GM19351 (cell line): ENCODE results near the gene PLET1.

Experiments
- ATAC-seq: cut with Tn5 transposase; IDR thresholded peaks from one replicate; pipeline ENCODE4 v1.9.1; 2021; ENCODE audit warnings: mild to moderate bottlenecking, moderate library complexity; ENCODE audit not compliant: unreplicated experiment

The PLET1 gene

DNA sequence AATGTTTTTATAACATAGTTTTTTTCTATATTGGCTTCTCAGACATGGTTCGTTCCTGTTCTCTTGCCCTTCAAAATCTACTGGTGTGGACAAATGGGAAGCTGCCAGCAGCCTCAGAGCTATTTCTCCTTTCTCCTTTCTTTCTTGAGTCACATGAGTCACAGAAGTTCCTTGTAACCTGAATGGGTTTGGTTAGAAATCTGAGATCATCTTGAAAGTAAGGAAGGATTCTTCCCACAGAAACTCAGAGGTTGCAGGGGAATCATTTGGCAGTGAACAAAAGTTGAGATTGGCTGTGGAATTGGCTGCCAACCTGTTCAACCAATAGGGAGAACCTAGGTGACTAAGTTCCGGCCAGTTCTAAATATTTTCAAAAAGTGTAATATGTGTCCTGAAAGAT is 12.5 kb downstream of the PLET1 start:
- ATAC-seq: no peak

DNA sequence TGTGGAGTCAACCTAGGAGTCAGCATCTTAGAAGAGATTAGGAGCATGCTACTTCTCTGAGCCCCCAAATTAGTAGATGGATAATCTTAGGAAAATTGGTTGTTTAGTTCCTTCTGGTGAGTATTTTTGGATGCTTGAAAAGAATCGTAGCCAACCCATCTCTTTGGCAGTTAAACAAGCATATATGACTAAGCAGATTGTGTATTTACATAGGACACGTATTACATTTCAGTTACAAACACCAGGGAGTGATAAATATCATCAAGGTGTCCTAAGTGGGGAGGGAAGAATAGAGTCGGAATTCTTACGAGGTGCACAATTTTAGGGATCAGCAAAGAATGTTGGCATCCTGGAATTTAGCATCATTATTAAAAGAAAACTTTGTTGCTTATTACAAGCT is 13.5 kb downstream of the PLET1 start:
- no peak for ATAC-seq

DNA sequence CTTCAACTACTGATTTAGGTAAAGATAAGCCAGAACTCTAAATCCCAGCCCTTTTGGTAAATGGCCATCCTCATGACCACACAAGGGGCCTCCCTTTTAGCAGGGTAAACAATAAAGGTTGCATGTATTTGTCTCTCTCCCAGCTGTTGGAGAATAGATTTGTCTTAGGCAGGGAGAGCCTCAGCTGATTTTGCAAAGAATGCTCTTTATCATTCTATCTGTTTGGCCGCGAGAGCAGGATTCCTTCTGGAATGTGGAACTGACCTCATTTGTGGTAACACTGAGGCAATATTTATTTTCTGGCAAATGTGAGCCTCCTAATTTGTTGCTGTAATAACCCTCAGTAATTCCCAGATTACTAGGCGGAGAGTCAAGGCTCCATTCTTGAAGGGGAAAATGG is 19.2 kb downstream of the PLET1 start:
- ATAC-seq: no peak

DNA sequence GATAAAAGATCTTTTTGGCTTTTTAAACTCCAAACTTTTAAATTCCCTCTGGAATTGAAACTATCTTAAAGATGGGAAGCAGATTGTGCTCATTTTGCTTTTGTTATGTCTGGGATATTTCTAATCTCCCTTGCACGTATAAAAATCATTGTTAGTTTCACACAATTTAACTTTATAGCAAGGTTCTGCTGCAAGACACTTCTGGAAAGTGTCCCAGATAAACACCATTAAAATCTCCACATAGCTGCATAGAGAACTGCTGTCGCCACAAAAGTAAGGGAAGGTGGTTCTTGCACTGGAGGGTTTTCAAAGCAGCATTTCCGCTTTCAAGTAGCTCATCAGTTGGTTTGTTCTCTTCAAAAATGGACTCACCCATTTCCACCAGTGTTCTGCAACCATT is 22.6 kb downstream of the PLET1 start:
- no peak for ATAC-seq

GRCh38 chr11:112237451-112237850 is 23.2 kb downstream of the PLET1 start:
- no peak for ATAC-seq

DNA sequence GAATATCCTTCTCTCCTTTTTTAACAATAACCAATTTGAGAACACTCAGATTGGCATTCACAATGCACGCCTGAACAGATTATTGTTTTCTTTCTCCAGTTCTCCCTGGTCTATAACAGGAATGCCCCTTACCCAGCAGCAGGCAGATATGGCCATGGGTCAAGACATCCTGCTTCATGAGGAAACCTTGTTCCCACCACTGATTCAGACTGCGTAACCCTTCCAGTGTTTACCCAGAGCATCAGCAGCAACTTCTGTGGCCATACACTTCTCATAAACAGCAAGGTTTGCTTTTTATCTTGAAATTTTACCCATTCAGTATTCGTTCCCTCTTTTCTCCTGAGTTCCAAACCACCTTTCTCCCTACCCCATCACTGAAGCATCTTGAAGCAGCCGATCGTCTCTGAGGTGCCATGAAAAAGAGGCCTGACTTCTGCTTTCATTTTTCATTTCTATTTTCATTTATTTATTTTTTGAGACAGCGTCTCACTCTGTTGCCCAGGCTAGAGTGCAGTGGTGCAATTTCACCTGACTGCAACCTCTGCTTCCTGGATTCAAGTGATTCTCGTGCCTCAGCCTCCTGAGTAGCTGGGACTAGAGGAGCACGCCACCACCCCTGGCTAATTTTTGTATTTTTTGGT is 24.8 kb downstream of the PLET1 start:
- no peak for ATAC-seq

DNA sequence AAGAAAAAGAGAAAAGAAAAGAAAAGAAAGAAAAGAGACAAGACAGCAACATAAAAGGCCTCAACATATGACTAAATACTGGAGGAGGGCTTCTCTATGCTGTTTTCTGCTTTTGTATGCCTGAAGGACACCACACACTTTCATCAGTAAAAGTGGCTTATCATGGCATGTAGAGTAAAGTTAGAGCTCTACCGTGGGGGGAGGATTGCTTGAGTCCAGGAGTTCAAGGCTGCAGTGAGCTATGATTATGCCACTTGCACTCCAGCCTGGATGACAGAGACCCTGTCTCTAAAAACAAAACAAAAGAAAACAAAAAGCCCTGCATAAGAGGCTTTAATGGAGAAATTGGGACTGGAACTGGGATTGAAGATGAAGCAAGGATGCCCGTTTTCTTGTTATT is 28.7 kb downstream of the PLET1 start:
- ATAC-seq: no peak

DNA sequence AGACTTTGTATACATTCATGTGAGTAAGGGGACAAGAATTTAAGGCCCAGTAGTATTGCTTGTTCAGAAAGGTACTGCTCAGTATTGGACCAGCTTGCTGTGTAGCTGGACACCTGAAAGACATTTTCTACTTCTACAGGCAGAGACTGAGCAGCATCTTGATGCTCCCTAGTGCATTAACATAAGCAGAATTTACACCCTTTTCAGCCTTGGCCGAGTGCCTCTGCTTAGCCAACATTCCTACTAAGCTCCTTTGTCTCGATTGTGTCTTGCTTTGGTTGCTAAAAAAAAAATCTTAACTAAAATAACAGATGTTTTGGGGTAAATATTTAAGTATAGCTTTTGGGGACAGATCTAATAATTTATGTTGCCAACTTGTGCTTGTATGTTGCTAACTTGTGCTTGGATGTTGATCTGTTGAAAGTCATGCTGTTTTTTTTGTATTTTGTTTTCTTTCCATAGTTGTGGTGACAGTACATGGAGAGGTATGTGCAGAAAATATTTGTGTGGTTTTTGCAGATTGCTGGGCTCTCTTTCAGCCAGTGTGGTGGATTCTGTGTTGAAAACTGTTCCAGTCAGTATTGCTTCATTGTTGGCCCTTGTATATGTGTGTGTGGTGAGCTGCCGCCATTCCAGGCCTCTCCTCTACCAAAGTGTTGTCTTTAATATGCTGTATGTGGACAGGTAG is 30.8 kb downstream of the PLET1 start:
- ATAC-seq: no peak

- no peak for ATAC-seq
Observed at GRCh38 chr11:112229159-112229558, 31.5 kb downstream of the PLET1 start.

- no peak for ATAC-seq
Observed at GRCh38 chr11:112228706-112229105, 32.0 kb downstream of the PLET1 start.

- no peak for ATAC-seq
Observed at GRCh38 chr11:112227471-112227870, 33.2 kb downstream of the PLET1 start.

DNA sequence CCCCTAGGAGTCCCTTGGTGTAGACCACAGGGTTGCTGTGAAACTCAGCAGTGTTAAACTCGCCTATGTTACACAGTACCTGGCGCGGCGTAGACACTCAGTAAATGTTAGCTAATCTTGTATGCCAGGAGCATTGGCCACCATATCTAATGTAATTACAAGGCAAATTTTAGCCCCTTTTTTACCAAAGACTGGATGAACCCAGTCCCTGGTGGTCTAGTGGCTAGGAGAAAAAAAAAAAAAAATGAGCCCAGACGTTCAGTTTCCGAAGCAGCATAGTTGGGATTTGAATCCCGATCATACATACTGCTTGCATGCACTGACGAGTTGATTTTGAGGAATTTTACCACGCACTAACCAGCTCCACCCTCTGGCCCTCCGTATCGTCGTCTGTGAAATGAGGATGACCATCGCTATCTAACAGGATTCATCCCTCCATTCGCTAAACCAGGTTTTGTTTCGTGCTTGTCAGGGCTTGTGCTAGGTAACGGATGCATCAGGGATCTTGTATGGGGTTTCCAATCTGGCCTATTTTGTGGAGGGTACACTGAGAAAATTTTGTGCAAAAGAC is 33.7 kb downstream of the PLET1 start:
- ATAC-seq: peak; percentile 57

DNA sequence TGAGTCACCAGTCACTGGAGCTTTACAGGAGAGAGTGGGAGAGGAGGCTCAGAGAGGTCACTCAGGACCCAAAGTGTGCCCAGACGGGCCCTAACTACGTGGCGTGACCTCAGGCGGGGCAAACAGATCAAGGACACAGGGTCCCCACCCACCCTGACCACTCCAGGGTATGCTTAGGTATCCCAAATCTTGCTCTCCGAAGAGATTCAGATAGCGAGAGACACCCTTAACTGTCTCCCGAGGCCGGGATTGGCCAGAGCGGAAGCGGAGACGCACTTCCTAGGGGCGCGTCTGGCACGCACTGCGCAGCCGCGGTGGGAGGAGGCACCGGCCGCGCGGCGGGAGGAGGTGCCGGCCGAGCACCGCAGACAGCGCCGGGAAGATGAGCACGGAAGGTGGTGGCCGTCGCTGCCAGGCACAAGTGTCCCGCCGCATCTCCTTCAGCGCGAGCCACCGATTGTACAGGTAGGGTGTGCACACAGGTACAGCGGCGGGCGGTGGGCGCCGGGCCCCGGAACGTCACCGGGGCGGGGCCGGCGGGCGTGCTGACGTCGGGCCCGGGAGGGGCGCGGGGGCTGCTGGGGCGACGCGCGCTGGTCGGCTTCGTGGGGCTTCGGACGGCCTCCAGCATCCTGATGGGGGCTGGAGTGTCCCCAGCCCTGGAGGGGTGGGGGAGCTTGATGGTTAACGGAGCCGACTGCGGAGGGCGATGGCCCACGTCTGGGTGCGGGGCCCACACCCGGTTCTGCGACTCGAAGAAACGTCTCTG is 34.4 kb downstream of the PLET1 start, which contains the start of gene PTS:
Gene PTS, plus strand, starts transcription at position 367 of the 769 bp plus-strand sequence. Its CDS starts 16 bp downstream, at position 383.
- ATAC-seq: peak; percentile 89

DNA sequence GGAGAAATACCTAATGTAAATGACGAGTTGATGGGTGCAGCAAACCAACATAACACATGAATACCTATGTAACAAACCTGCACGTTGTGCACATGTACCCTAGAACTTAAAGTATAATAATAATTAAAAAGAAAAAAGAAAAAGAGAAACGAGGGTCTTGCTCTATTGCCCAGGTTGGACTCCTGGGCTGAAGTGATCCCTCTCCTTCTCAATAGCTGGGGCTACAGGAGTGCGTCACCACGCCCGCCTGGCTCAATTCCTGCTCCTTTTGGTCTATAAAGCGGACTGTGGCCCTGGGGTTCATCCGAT is 35.0 kb downstream of the PLET1 start:
- no peak for ATAC-seq

DNA sequence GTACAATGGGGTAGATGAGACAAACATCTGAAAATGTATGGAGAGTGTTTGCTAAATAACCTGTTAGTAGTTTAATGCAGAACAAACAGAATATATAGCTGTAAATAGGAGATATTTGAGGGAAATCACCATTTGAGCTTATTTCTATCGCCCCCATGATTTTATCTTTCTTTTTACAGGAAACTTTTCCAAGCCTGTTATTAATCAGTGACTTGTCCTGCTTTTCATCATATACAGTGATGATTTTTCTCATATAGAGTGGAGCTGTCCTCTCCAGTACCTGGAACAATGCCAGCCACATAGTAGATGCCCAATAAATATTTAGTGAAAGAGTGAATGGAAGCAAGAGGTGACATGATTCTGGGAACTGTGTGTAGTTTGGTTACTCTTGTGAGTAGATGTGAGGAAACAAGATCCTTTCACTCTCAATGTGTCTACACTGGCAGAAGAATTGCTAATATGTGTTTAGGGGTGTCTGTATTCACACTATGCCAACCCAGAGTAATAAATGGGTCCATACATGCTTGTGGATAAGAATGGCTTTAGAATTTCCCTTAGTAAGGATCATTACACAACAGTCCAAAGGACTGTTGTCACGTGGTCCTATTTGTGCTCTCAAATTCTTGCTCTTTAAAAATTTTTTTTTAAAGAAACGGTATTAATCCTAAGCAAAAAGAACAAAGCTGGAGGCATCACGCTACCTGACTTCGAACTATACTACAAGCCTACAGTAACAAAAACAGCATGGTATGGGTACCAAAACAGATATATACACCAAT is 36.7 kb downstream of the PLET1 start:
- no peak for ATAC-seq

- ATAC-seq: no peak
Observed at GRCh38 chr11:112223121-112223520, 37.5 kb downstream of the PLET1 start.

GRCh38 chr11:112222303-112222702 is 38.4 kb downstream of the PLET1 start:
- ATAC-seq: no peak

GRCh38 chr11:112221274-112221835 is 39.3 kb downstream of the PLET1 start:
- no peak for ATAC-seq

DNA sequence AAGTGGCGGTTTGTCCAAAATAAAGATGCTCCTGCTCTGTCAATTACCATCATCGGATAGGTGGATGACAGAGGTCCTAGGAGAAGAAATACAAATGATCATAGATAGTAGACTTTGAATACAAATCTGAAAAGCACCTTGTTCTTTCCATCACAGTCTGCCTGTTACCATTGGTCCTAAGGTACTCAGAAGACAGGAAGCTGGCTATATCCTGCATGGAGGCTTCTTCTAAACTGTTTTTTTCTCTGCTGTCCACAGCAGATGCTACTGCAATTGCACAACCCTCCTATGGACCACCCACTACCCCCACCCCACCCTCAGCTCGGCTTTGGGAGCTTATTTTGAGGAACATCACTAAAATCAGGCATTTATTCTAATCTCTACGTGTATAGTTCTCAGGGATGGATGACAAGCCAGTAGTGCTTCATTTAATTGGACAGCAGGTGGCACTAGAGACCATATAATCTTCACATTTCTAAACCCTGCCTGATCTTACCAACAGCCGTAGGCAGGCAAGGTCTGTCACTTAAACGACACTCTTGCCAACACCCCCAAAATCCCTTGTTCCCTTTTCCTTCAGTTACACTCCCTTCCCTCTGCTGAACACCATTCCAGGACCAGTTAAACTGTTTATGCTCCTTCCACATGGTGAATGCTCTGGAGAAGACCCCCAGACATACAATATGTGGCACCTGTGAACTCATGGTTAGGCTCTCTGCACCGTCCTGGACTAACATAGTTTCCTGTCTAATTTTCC is 41.0 kb downstream of the PLET1 start:
- peak; percentile 97 for ATAC-seq

DNA sequence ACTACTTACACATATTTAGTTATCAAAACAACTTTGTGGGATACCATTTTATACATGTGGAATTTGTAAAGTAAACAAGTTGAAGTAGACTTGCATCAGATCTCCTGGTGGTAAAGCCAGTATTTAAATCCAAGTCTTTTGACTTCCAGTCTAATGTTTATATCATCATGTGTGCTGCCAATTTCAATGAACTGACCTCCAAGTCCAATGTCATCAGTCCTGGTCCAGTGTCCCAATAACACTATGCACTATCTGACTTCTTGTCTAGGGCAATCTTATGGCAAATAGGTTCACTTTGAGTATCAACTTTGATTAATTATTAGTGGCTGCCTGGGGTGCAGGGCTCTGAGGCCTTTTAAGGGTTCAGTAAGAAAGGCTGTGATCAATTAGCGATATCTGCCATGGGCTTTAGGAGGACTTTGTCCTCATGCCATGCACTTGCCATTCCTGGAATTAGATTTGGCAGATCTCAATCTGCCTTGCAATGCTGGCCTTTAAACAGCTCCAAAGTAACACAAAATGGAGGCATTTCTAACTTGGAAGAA is 44.0 kb downstream of the PLET1 start:
- no peak for ATAC-seq
